Liver (tissue), 9 donors: ENCODE measurements around the gene MRC2. TPM values are rescaled to one million over a fixed set of nuclear protein-coding genes. Genes with fewer than 3 reads are reported as not detected.
A peak's percentile ranks its signal among the peaks of the same experiment; 100 is the strongest.

Experiments
- DNase-seq: peaks from one replicate; pipeline ENCODE4 v3.0.0-alpha.2; 2017; ENCODE audit warnings: low spot score
- H3K27ac ChIP-seq, 2 donors: one replicate each; pipeline ENCODE4 v1.7.0; 2013; ENCODE audit warnings: inconsistent platforms in 2 of 2, low read length in 2 of 2, control low read depth in 1 of 2, low read depth in 1 of 2, mild to moderate bottlenecking in 1 of 2
- H3K27me3 ChIP-seq, 4 donors: one replicate each; pipeline versions ENCODE4 v1.6.1 to v1.7.0; 2013; ENCODE audit warnings: low read length in 3 of 4, inconsistent platforms in 1 of 4, mild to moderate bottlenecking in 1 of 4, moderate library complexity in 1 of 4; ENCODE audit not compliant: control insufficient read depth in 4 of 4, insufficient read depth in 4 of 4
- H3K36me3 ChIP-seq, 4 donors: one replicate each; pipeline versions ENCODE4 v1.6.1 to v1.7.0; 2013; ENCODE audit warnings: low read length in 3 of 4, mild to moderate bottlenecking in 3 of 4, low read depth in 1 of 4, moderate library complexity in 1 of 4; ENCODE audit not compliant: control insufficient read depth in 4 of 4, insufficient read depth in 3 of 4
- H3K4me1 ChIP-seq, 4 donors: one replicate each; pipeline versions ENCODE4 v1.6.1 to v1.7.0; 2013; ENCODE audit warnings: low read length in 3 of 4, mild to moderate bottlenecking in 3 of 4, moderate library complexity in 1 of 4; ENCODE audit not compliant: control insufficient read depth in 4 of 4, insufficient read depth in 4 of 4
- H3K4me3 ChIP-seq, 3 donors: one replicate each; pipeline versions ENCODE4 v1.6.1 to v1.7.0; 2013; ENCODE audit warnings: low read length in 3 of 3, control low read depth in 1 of 3, low read depth in 1 of 3, mild to moderate bottlenecking in 1 of 3
- H3K9ac ChIP-seq, 2 donors: one replicate each; pipeline ENCODE4 v1.7.0; 2013; ENCODE audit warnings: low read length in 2 of 2, mild to moderate bottlenecking in 2 of 2, moderate library complexity in 2 of 2, control low read depth in 1 of 2, low read depth in 1 of 2
- H3K9me3 ChIP-seq, 4 donors: one replicate each; pipeline versions ENCODE4 v1.6.1 to v1.7.0; 2013; ENCODE audit warnings: low read length in 3 of 4; ENCODE audit not compliant: control insufficient read depth in 4 of 4
- EGR1 ChIP-seq, 2 donors: IDR thresholded peaks; 2 replicates each; pipeline ENCODE4 v1.6.1; 2016 to 2018; ENCODE audit warnings: antibody characterized with exemption in 2 of 2, low read depth in 2 of 2
- FOXA2 ChIP-seq: IDR thresholded peaks from 2 replicates; pipeline ENCODE4 v1.6.1; 2016; ENCODE audit warnings: antibody characterized with exemption
- GABPA ChIP-seq, 2 donors: IDR thresholded peaks in 1 of 2; conservative IDR thresholded peaks in 1 of 2; 2 replicates each; pipeline ENCODE4 v1.6.1; 2016; ENCODE audit warnings: antibody characterized with exemption in 2 of 2, mild to moderate bottlenecking in 1 of 2, moderate library complexity in 1 of 2
- JUND ChIP-seq, 2 donors: IDR thresholded peaks; 2 replicates each; pipeline ENCODE4 v1.6.1; 2016; ENCODE audit warnings: antibody characterized with exemption in 2 of 2
- RAD21 ChIP-seq, 2 donors: IDR thresholded peaks; 2 replicates each; pipeline ENCODE4 v1.6.1; 2016; ENCODE audit warnings: antibody characterized with exemption in 2 of 2, mild to moderate bottlenecking in 2 of 2
- YY1 ChIP-seq: IDR thresholded peaks from 2 replicates; pipeline ENCODE4 v1.6.1; 2016; ENCODE audit warnings: antibody characterized with exemption, mild to moderate bottlenecking
- WGBS: extraction: QIAGEN DNeasy Blood & Tissue Kit; methylation state at CpG from one replicate; pipeline ENCODE4 v1.1.7; 2013; 5-methylcytosine and 5-hydroxymethylcytosine counted together
- polyA plus RNA-seq, 2 donors: library from polyadenylated mRNA; stranded (reverse) in 1 of 2; unstranded in 1 of 2; fragments of 200-250 nt in 1 of 2; fragments of >200 nt in 1 of 2; fragmentation: Nextera tagmentation in 1 of 2; extraction: Ambion mirVana in 1 of 2; gene quantifications; one replicate each; pipeline versions ENCODE4 v1.2.1 to v1.2.3, GENCODE V29; 2013 to 2015
- total RNA-seq, 2 donors: library from RNA; depleted of rRNA; stranded (reverse); fragments of >200 nt; gene quantifications; one replicate each; pipeline ENCODE4 v1.2.3, GENCODE V29; 2014
- TF ChIP-seq, protein P1 (sequence below): fragments of 150-350 bp; IDR thresholded peaks from 2 replicates; pipeline ENCODE4 v1.5.1; 2017; ENCODE audit warnings: improper control_type of control experiment, low read depth, low read length; ENCODE audit not compliant: missing input control
- TF ChIP-seq, protein P2 (sequence below): IDR thresholded peaks from 2 replicates; pipeline ENCODE4 v1.6.1; 2016; ENCODE audit warnings: antibody characterized with exemption, mild to moderate bottlenecking
- TF ChIP-seq, protein P3 (sequence below): IDR thresholded peaks from 2 replicates; pipeline ENCODE4 v1.6.1; 2016; ENCODE audit warnings: antibody characterized with exemption
- donor health status: healthy.
- donor health status: healthy.
- donor health status: healthy.
- donor health status: healthy.
- donor health status: healthy.

The MRC2 gene
- total and polyA plus RNA-seq, 4 donors, result 0.49 to 81.1 (median 2.8) TPM

DNA sequence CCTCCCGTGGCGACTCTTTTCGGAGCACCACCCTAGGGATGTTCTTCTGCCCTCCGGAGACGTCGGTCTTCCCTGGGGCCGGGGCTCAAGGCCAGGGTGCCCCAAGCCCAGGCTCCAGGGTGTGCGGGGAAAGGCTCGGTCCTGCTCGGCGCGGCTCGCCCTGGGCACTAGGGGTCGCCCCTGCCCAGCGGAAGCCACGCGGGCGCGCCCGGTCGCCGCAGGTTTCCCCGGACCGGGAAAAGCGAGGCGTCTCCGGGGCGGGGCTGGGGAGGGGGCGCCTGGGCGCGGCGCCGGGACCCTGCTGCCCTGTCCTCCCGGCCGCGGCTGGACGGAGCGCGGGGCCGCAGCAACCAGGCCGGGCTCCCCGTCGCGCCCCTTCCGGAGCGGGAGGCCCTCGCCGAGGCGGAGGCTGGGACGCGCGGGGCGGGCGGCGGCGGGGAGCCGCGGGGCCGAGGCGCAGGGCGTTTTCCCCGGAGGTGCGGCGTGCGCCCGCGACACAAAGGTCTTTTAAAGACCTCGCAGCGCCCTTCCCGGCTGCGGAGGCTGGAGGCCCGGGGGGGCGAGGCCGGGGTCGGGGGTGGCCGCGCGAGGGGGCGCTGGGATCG lies 76.4 kb downstream of the MRC2 start:
- no peak overlapping the region for H3K9ac ChIP-seq
- H3K27me3 ChIP-seq, result peaks cover 0 to 11% (median under 1%) of the 10 kb centered on the region in 4 donors
- no peaks in the 10 kb centered on the region for H3K36me3 ChIP-seq
- H3K4me3 ChIP-seq, result peak overlapping the region in 2 of 3 donors; percentile 18 to 75
- DNase-seq, result peak; percentile 83
- 1% methylated on average over 80 of the region's 80 CpGs for WGBS
- H3K27ac ChIP-seq, result no peak overlapping the region
- H3K4me1 ChIP-seq, result peaks cover 0 to 12% (median 8%) of the 10 kb centered on the region in 4 donors
- H3K9me3 ChIP-seq, result peaks cover 0 to 6% (median 3%) of the 10 kb centered on the region in 4 donors
- TF ChIP-seq EGR1 (IDR thresholded peaks at IDR 0.05; ENCODE audit: low read depth in 2 of 2), result no peak
- TF ChIP-seq, protein P1, sequence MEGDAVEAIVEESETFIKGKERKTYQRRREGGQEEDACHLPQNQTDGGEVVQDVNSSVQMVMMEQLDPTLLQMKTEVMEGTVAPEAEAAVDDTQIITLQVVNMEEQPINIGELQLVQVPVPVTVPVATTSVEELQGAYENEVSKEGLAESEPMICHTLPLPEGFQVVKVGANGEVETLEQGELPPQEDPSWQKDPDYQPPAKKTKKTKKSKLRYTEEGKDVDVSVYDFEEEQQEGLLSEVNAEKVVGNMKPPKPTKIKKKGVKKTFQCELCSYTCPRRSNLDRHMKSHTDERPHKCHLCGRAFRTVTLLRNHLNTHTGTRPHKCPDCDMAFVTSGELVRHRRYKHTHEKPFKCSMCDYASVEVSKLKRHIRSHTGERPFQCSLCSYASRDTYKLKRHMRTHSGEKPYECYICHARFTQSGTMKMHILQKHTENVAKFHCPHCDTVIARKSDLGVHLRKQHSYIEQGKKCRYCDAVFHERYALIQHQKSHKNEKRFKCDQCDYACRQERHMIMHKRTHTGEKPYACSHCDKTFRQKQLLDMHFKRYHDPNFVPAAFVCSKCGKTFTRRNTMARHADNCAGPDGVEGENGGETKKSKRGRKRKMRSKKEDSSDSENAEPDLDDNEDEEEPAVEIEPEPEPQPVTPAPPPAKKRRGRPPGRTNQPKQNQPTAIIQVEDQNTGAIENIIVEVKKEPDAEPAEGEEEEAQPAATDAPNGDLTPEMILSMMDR, result peak; percentile 69
- peak; percentile 74 to 83 for TF ChIP-seq RAD21 (IDR thresholded peaks at IDR 0.05)

DNA sequence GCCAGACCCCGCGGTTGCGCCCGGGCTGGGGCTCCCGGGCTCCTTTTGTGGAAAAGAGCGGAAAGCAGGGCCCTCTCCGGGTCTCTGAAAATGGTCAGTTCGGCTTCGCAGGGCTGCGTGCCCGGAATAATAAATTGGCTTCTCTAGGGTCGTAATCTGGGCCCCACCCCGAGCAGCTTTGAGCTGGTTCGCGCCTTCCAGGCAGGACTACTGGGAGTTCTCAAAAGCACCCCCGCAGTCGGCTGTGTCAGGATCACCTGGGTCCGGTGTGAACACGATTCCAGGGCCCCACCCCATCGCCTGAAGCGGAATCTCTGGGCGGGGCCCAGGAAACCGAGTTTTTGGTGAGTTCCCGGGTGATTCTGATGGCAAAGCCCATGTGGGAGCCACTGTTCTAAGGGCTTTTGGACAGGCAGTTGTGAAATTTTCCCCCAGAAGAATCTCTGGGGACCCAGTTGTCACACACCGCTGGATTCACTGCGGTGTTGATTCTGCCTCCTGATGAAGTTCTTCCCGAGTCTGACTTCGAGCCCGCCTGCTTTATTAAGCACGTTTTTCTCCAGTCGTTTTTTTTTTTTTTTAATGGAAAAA lies 77.0 kb downstream of the MRC2 start:
- no peak overlapping the region for H3K27ac ChIP-seq
- peak overlapping the region in 2 of 3 donors; percentile 18 to 75 for H3K4me3 ChIP-seq
- WGBS, result 7% methylated on average over 31 of the region's 31 CpGs
- H3K27me3 ChIP-seq, result peaks cover 0 to 11% (median under 1%) of the 10 kb centered on the region in 4 donors
- H3K9ac ChIP-seq, result no peak overlapping the region
- TF ChIP-seq, protein P1, result no peak
- TF ChIP-seq YY1 (no peak), FOXA2 (no peak), GABPA (IDR thresholded peaks at IDR 0.05 in 1 of 2, conservative IDR thresholded peaks at IDR 0.05 in 1 of 2) (no peak), JUND (IDR thresholded peaks at IDR 0.05) (no peak), RAD21 (IDR thresholded peaks at IDR 0.05) (no peak)
- TF ChIP-seq, protein P2, sequence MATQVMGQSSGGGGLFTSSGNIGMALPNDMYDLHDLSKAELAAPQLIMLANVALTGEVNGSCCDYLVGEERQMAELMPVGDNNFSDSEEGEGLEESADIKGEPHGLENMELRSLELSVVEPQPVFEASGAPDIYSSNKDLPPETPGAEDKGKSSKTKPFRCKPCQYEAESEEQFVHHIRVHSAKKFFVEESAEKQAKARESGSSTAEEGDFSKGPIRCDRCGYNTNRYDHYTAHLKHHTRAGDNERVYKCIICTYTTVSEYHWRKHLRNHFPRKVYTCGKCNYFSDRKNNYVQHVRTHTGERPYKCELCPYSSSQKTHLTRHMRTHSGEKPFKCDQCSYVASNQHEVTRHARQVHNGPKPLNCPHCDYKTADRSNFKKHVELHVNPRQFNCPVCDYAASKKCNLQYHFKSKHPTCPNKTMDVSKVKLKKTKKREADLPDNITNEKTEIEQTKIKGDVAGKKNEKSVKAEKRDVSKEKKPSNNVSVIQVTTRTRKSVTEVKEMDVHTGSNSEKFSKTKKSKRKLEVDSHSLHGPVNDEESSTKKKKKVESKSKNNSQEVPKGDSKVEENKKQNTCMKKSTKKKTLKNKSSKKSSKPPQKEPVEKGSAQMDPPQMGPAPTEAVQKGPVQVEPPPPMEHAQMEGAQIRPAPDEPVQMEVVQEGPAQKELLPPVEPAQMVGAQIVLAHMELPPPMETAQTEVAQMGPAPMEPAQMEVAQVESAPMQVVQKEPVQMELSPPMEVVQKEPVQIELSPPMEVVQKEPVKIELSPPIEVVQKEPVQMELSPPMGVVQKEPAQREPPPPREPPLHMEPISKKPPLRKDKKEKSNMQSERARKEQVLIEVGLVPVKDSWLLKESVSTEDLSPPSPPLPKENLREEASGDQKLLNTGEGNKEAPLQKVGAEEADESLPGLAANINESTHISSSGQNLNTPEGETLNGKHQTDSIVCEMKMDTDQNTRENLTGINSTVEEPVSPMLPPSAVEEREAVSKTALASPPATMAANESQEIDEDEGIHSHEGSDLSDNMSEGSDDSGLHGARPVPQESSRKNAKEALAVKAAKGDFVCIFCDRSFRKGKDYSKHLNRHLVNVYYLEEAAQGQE, result no peak
- TF ChIP-seq, protein P3, sequence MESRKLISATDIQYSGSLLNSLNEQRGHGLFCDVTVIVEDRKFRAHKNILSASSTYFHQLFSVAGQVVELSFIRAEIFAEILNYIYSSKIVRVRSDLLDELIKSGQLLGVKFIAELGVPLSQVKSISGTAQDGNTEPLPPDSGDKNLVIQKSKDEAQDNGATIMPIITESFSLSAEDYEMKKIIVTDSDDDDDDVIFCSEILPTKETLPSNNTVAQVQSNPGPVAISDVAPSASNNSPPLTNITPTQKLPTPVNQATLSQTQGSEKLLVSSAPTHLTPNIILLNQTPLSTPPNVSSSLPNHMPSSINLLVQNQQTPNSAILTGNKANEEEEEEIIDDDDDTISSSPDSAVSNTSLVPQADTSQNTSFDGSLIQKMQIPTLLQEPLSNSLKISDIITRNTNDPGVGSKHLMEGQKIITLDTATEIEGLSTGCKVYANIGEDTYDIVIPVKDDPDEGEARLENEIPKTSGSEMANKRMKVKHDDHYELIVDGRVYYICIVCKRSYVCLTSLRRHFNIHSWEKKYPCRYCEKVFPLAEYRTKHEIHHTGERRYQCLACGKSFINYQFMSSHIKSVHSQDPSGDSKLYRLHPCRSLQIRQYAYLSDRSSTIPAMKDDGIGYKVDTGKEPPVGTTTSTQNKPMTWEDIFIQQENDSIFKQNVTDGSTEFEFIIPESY, result no peak
- H3K9me3 ChIP-seq, result peaks cover 0 to 7% (median 3%) of the 10 kb centered on the region in 4 donors
- H3K4me1 ChIP-seq, result peaks cover 0 to 12% (median 8%) of the 10 kb centered on the region in 4 donors
- no peak for DNase-seq
- no peaks in the 10 kb centered on the region for H3K36me3 ChIP-seq
